ENCODE data around the gene CFAP20DC. TPM values are rescaled to one million over a fixed set of nuclear protein-coding genes. Genes with fewer than 3 reads are reported as not detected.

CFAP20DC gene
- total and polyA plus RNA-seq, 2 of the 8 experiments (the other 6 are each of a cell fraction or from before 2014, with no cell fraction given): 2.2 to 2.8 TPM

- DNase-seq (ENCODE audit: low read depth in 1 of 2, low spot score in 2 of 2) (no peak), FAIRE-seq (no peak)
- CTCF ChIA-PET (ENCODE audit: partially characterized antibody): no interaction called here
- Histone ChIP-seq H2BK5ac (ENCODE audit: low read depth, low read length) (no peak overlapping the region), H4K91ac (replicated peaks; ENCODE audit: insufficient read length, low read length) (no peak overlapping the region), H3K79me2 (ENCODE audit: control insufficient read depth in 1 of 2, insufficient read depth in 2 of 2, low read length in 2 of 2) (no peaks in the 10 kb centered on the region), H4K20me1 (replicated peaks in 1 of 2; ENCODE audit: control insufficient read depth in 1 of 2, insufficient read depth in 2 of 2, low read length in 2 of 2) (no peaks in the 10 kb centered on the region), H2BK120ac (replicated peaks; ENCODE audit: low read depth, low read length) (no peak overlapping the region), H2BK15ac (ENCODE audit: low read length) (no peak overlapping the region), H2AFZ (ENCODE audit: low read length) (no peak overlapping the region), H2BK20ac (ENCODE audit: low read length) (no peak overlapping the region), H4K8ac (ENCODE audit: extremely low read depth, insufficient read depth, low read length) (no peak overlapping the region), H3K56ac (replicated peaks; ENCODE audit: insufficient read length, low read depth, low read length) (no peak overlapping the region), H3K23me2 (ENCODE audit: low read depth, low read length) (no peaks in the 10 kb centered on the region), H3K14ac (ENCODE audit: insufficient read length) (no peak overlapping the region), H3K23ac (ENCODE audit: insufficient read length) (no peak overlapping the region), H3K4me2 (ENCODE audit: insufficient read depth in 1 of 2, low read depth in 2 of 2, low read length in 2 of 2) (no peak overlapping the region), H4K5ac (ENCODE audit: insufficient read length, low read depth, low read length) (no peak overlapping the region), H2BK12ac (ENCODE audit: low read depth, low read length) (no peak overlapping the region), H3K4ac (replicated peaks; ENCODE audit: insufficient read length, low read depth, low read length) (no peak overlapping the region), H3K36me3 (ENCODE audit: control insufficient read depth in 2 of 4, insufficient read depth in 4 of 4, low read length in 3 of 4) (no peaks in the 10 kb centered on the region), H2AK5ac (ENCODE audit: low read depth, low read length) (no peak overlapping the region), H3K4me3 (ENCODE audit: extremely low read depth in 1 of 4, insufficient read depth in 2 of 4, low read depth in 3 of 4, low read length in 4 of 4) (no peak overlapping the region), H3K27ac (ENCODE audit: low read depth, low read length) (no peak overlapping the region), H3K9ac (replicated peaks in 1 of 4; ENCODE audit: extremely low read depth in 1 of 4, low read depth in 3 of 4, low read length in 3 of 4) (no peak overlapping the region), H3K79me1 (ENCODE audit: low read depth, low read length) (no peaks in the 10 kb centered on the region), H3K27me3 (replicated peaks in 1 of 4; ENCODE audit: control insufficient read depth in 3 of 4, extremely low read depth in 1 of 4, insufficient read depth in 3 of 4, low read length in 3 of 4) (no peaks in the 10 kb centered on the region), H3K9me3 (ENCODE audit: insufficient read depth in 2 of 2, low read depth in 1 of 2, low read length in 1 of 2) (no peaks in the 10 kb centered on the region), H3K4me1 (replicated peaks in 1 of 4; ENCODE audit: control insufficient read depth in 3 of 4, insufficient read depth in 4 of 4, low read length in 3 of 4) (peaks cover 0 to 2% (median 0%) of the 10 kb centered on the region in 4 experiments; a peak in 1 of 7 replicates), H3K18ac (ENCODE audit: extremely low read depth, low read length) (no peak overlapping the region)
- WGBS, 2 experiments (ENCODE audit: extremely low coverage in 1 of 2, insufficient coverage in 1 of 2, insufficient read length in 1 of 2, insufficient replicate concordance in 2 of 2, low coverage in 1 of 2, low lambda C conversion rate in 2 of 2, missing lambda C conversion rate in 1 of 2): 86% methylated on average over 3 of the region's 3 CpGs; no CpG with 5 or more reads in 1 of the 2 experiments
- TF ChIP-seq CBX8 (IDR thresholded peaks at IDR 0.05; ENCODE audit: borderline replicate concordance, low read depth, low read length) (no peak), SP1 (IDR thresholded peaks at IDR 0.05; ENCODE audit: low read depth, low read length) (no peak), POLR2A (IDR thresholded peaks at IDR 0.05; ENCODE audit: control extremely low read depth in 1 of 2, low read depth in 2 of 2, low read length in 2 of 2) (no peak), SIRT6 (IDR thresholded peaks at IDR 0.05; ENCODE audit: low read length) (no peak), RBBP5 (IDR thresholded peaks at IDR 0.05; ENCODE audit: borderline replicate concordance, low read depth, low read length) (no peak), ZNF274 (IDR thresholded peaks at IDR 0.05; ENCODE audit: borderline replicate concordance, extremely low read depth, low read length) (no peak)
- POLR2A ChIA-PET (ENCODE audit: partially characterized antibody): no interaction called here
These were observed 329.3 kb downstream of the CFAP20DC start for GRCh38 chr3:58720526-58720925.

All from H1 (cell line).